A549 (cell line): Measurements from ENCODE around the gene SLC35F3. TPM values are rescaled to one million over a fixed set of nuclear protein-coding genes. Genes with fewer than 3 reads are reported as not detected.

Experiments
- ATAC-seq, 2 experiments: fragments of 200-7000 bp in 1 of 2; fragments of >200 bp in 1 of 2; cut with Nextera tagmentation in 1 of 2; cut with Tn5 transposase in 1 of 2; 3 replicates each; pipeline versions ENCODE4 v1.8.0 to v1.9.1; 2018 to 2020; ENCODE audit warnings: mild to moderate bottlenecking in 1 of 2, moderate library complexity in 1 of 2
- CTCF ChIA-PET: fragments of 300-600 bp; sonication (Branson Sonifier 250); formaldehyde crosslinking; extraction: SDS; loops from one replicate; lab custom pipeline; 2021; ENCODE audit warnings: antibody characterized with exemption, inconsistent platforms; lab: Yijun Ruan, JAX
- POLR2A ChIA-PET: fragments of 350-600 bp; formaldehyde crosslinking; extraction: SDS; loops from one replicate; lab custom pipeline; 2021; ENCODE audit warnings: antibody characterized with exemption, inconsistent platforms; lab: Yijun Ruan, JAX
- DNase-seq, 2 experiments: peaks; one replicate each; pipeline versions ENCODE4 v3.0.0 to v3.0.0-alpha.2; 2011 to 2016; ENCODE audit warnings: low read depth in 1 of 2, low spot score in 1 of 2
- FAIRE-seq: peaks from 2 replicates; lab custom pipeline; 2011; peaks lifted over from hg19 to GRCh38; lab: Jason Lieb, UNC
- H3K27ac ChIP-seq, 2 experiments: fragments of >200 bp; sonication (Bioruptor Twin); formaldehyde crosslinking; 3 replicates each; pipeline ENCODE4 v1.5.1; 2016 to 2017
- H3K4me1 ChIP-seq: fragments of >200 bp; sonication (Bioruptor Twin); formaldehyde crosslinking; 3 replicates; pipeline ENCODE4 v1.6.1; 2016
- H3K4me2 ChIP-seq: fragments of >200 bp; sonication (Bioruptor Twin); formaldehyde crosslinking; 3 replicates; pipeline ENCODE4 v1.6.1; 2016
- H3K4me3 ChIP-seq: fragments of >200 bp; sonication (Bioruptor Twin); formaldehyde crosslinking; 3 replicates; pipeline ENCODE4 v1.5.1; 2016
- H3K9me3 ChIP-seq: fragments of >200 bp; sonication (Bioruptor Twin); formaldehyde crosslinking; 3 replicates; pipeline ENCODE4 v1.6.1; 2016
- CBX2 ChIP-seq: fragments of 200-600 bp; sonication (generic); IDR thresholded peaks from 2 replicates; pipeline ENCODE4 v1.6.1; 2016; ENCODE audit warnings: low read depth, mild to moderate bottlenecking, borderline replicate concordance
- CHD2 ChIP-seq: fragments of 150-350 bp; IDR thresholded peaks from 2 replicates; pipeline ENCODE4 v1.6.1; 2014; ENCODE audit warnings: low read length; ENCODE audit not compliant: partially characterized antibody
- CHD4 ChIP-seq: fragments of 200-600 bp; sonication (generic); IDR thresholded peaks from 2 replicates; pipeline ENCODE4 v1.6.1; 2016; ENCODE audit warnings: antibody characterized with exemption, mild to moderate bottlenecking, borderline replicate concordance
- EHMT2 ChIP-seq: fragments of 200-600 bp; sonication (generic); IDR thresholded peaks from 2 replicates; pipeline ENCODE4 v1.6.1; 2016; ENCODE audit warnings: antibody characterized with exemption, low read depth, mild to moderate bottlenecking, moderate library complexity
- FOSL2 ChIP-seq, 2 experiments: fragments of 450-650 bp in 1 of 2; fragments of >200 bp in 1 of 2; sonication (Bioruptor Twin) in 1 of 2; formaldehyde crosslinking; IDR thresholded peaks; 2 replicates each; pipeline versions ENCODE4 v1.5.0 to v1.6.1; 2016 to 2020; ENCODE audit warnings: mild to moderate bottlenecking in 1 of 2, moderate library complexity in 1 of 2
- HOXA7 ChIP-seq: fragments of 250-450 bp; sonication (Bioruptor Pico); IDR thresholded peaks from 2 replicates; pipeline ENCODE4 v1.5.0; 2020; ENCODE audit warnings: mild to moderate bottlenecking, moderate library complexity
- HOXB13 ChIP-seq: fragments of 250-450 bp; sonication (Bioruptor Pico); IDR thresholded peaks from 2 replicates; pipeline ENCODE4 v1.5.0; 2020; ENCODE audit warnings: low read depth, mild to moderate bottlenecking, moderate library complexity
- HOXB5 ChIP-seq: fragments of 250-450 bp; sonication (Bioruptor Pico); IDR thresholded peaks from 2 replicates; pipeline ENCODE4 v1.5.0; 2020; ENCODE audit warnings: mild to moderate bottlenecking, moderate library complexity
- JUNB ChIP-seq: fragments of >200 bp; sonication (Bioruptor Twin); formaldehyde crosslinking; IDR thresholded peaks from 2 replicates; pipeline ENCODE4 v1.6.1; 2016
- KDM5A ChIP-seq: fragments of 200-600 bp; sonication (generic); IDR thresholded peaks from 2 replicates; pipeline ENCODE4 v1.6.1; 2016; ENCODE audit warnings: antibody characterized with exemption, mild to moderate bottlenecking
- MYC ChIP-seq: IDR thresholded peaks from 2 replicates; pipeline ENCODE4 v1.6.1; 2012; ENCODE audit warnings: mild to moderate bottlenecking, inconsistent platforms, low read length, improper control_type of control experiment, borderline replicate concordance
- NR3C1 ChIP-seq: fragments of >200 bp; sonication (Bioruptor Twin); formaldehyde crosslinking; IDR thresholded peaks from 3 replicates; pipeline ENCODE4 v1.6.1; 2017
- PHF8 ChIP-seq: fragments of 200-600 bp; sonication (generic); IDR thresholded peaks from 2 replicates; pipeline ENCODE4 v1.6.1; 2016; ENCODE audit warnings: low read depth, mild to moderate bottlenecking, antibody characterized with exemption, moderate library complexity, borderline replicate concordance
- POLR2A ChIP-seq: IDR thresholded peaks from 2 replicates; pipeline ENCODE4 v1.6.1; 2012; ENCODE audit warnings: mild to moderate bottlenecking, low read length
- POLR2AphosphoS2 ChIP-seq: conservative IDR thresholded peaks from 2 replicates; pipeline ENCODE4 v1.6.1; 2012; ENCODE audit warnings: low read length, improper control_type of control experiment, inconsistent platforms
- RARB ChIP-seq: fragments of 250-450 bp; sonication (Bioruptor Pico); IDR thresholded peaks from 2 replicates; pipeline ENCODE4 v1.8.0; 2021; ENCODE audit warnings: mild to moderate bottlenecking, moderate library complexity
- RNF2 ChIP-seq: fragments of 200-600 bp; sonication (generic); IDR thresholded peaks from 2 replicates; pipeline ENCODE4 v1.6.1; 2016; ENCODE audit warnings: low read depth, mild to moderate bottlenecking, antibody characterized with exemption, moderate library complexity, borderline replicate concordance
- ZFP36 ChIP-seq: fragments of 450-650 bp; IDR thresholded peaks from 2 replicates; pipeline ENCODE4 v1.6.1; 2014; ENCODE audit warnings: borderline replicate concordance; ENCODE audit not compliant: partially characterized antibody
- ZNF302 ChIP-seq: fragments of 250-450 bp; sonication (Bioruptor Pico); IDR thresholded peaks from 2 replicates; pipeline ENCODE4 v1.9.0; 2021; ENCODE audit warnings: inconsistent platforms, mild to moderate bottlenecking, moderate library complexity
- WGBS: methylation state at CpG from one replicate; pipeline ENCODE4 v1.1.6; 2017; ENCODE audit errors: missing lambda C conversion rate; 5-methylcytosine and 5-hydroxymethylcytosine counted together
- polyA plus RNA-seq, 4 experiments: library from polyadenylated mRNA; depleted of rRNA in 3 of 4; stranded (reverse); fragments of >200 nt; fragmentation: RNase III in 1 of 4; extraction: RNeasy Plus Mini Kit Qiagen cat#74134 plus additional on column Dnase treatment in 1 of 4; gene quantifications; 2 replicates in 3 of 4; 3 replicates in 1 of 4; pipeline ENCODE4 v1.2.3, GENCODE V29; 2011 to 2017
- TF ChIP-seq, protein P1 (sequence below): fragments of 450-650 bp; IDR thresholded peaks from 2 replicates; pipeline ENCODE4 v1.6.1; 2014; ENCODE audit warnings: antibody characterized with exemption
- TF ChIP-seq, protein P2 (sequence below): fragments of 250-450 bp; sonication (Bioruptor Pico); IDR thresholded peaks from 2 replicates; pipeline ENCODE4 v1.5.0; 2020; ENCODE audit warnings: low read depth, mild to moderate bottlenecking, moderate library complexity
- TF ChIP-seq, protein P3 (sequence below): fragments of >200 bp; sonication (Bioruptor Twin); formaldehyde crosslinking; IDR thresholded peaks from 2 replicates; pipeline ENCODE4 v1.6.1; 2016
- TF ChIP-seq, protein P4 (sequence below): fragments of >200 bp; sonication (Bioruptor Twin); formaldehyde crosslinking; IDR thresholded peaks from 3 replicates; pipeline ENCODE4 v1.5.1; 2016
- TF ChIP-seq, protein P5 (sequence below): fragments of 250-450 bp; sonication (Bioruptor Pico); IDR thresholded peaks from 2 replicates; pipeline ENCODE4 v1.5.0; 2021; ENCODE audit warnings: mild to moderate bottlenecking, moderate library complexity, borderline replicate concordance

Gene SLC35F3
- polyA plus RNA-seq, 2 of the 4 experiments (the other 2 are of a cell fraction) = 5.5 to 7.8 TPM

DNA sequence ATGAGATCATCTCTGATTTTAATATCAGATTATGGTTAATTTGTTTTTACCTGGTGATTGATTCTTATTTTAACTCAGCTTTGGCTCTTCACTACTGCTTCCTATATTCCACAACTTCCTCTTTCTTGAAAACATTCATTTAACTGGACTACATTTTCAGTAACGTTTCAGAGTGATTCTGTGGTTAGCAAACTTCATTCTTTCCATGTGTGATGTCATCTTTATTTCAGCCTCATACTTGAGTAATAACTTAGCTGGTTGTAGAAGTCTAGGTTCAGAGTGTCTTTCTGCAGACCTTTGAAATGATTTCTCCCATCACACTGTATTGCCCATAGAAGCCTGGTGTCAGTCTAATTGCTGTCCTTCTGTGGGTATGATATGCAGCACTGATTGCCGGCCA lies 36.0 kb upstream of the SLC35F3 start:
- Histone ChIP-seq H3K4me3 (no peak overlapping the region), H3K27ac (no peak overlapping the region), H3K4me1 (peaks cover 9% of the 10 kb centered on the region; the same call in 1 of the 3 replicates), H3K4me2 (no peak overlapping the region), H3K9me3 (0 out of 3 replicates have a peak, but pooled peaks cover 2% of the 10 kb centered on the region)
- WGBS = 38% methylated on average over 2 of the region's 2 CpGs
- ATAC-seq (no peak), DNase-seq (no peak), FAIRE-seq (no peak)
- no peak for TF ChIP-seq RNF2
- TF ChIP-seq FOSL2 (IDR thresholded peaks at IDR 0.05) = no peak
- TF ChIP-seq FOSL2 (CRISPR knock-in tag; IDR thresholded peaks at IDR 0.05) = no peak
- no peak for TF ChIP-seq CBX2
- TF ChIP-seq, protein P1, sequence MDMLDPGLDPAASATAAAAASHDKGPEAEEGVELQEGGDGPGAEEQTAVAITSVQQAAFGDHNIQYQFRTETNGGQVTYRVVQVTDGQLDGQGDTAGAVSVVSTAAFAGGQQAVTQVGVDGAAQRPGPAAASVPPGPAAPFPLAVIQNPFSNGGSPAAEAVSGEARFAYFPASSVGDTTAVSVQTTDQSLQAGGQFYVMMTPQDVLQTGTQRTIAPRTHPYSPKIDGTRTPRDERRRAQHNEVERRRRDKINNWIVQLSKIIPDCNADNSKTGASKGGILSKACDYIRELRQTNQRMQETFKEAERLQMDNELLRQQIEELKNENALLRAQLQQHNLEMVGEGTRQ = no peak
- no peak for TF ChIP-seq RARB (CRISPR knock-in tag)
- TF ChIP-seq, protein P2, sequence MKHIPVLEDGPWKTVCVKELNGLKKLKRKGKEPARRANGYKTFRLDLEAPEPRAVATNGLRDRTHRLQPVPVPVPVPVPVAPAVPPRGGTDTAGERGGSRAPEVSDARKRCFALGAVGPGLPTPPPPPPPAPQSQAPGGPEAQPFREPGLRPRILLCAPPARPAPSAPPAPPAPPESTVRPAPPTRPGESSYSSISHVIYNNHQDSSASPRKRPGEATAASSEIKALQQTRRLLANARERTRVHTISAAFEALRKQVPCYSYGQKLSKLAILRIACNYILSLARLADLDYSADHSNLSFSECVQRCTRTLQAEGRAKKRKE = no peak
- no peak for TF ChIP-seq CHD4
- TF ChIP-seq HOXB5 (CRISPR knock-in tag) = no peak
- no peak for TF ChIP-seq EHMT2
- TF ChIP-seq, protein P3, sequence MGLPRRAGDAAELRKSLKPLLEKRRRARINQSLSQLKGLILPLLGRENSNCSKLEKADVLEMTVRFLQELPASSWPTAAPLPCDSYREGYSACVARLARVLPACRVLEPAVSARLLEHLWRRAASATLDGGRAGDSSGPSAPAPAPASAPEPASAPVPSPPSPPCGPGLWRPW = no peak
- TF ChIP-seq CHD2 = no peak
- TF ChIP-seq HOXB13 (CRISPR knock-in tag) = no peak
- no peak for TF ChIP-seq PHF8
- TF ChIP-seq JUNB = no peak
- TF ChIP-seq NR3C1 = no peak
- no peak for TF ChIP-seq HOXA7 (CRISPR knock-in tag)
- TF ChIP-seq MYC = no peak
- ChIA-PET CTCF (interaction anchor here (1.4 to 2.1 kb wide), 2 partner anchors 35 to 428 kb away, joined by 4 to 5 read pairs; no protein-coding TSS in a partner anchor), POLR2A (no interaction called here)

DNA sequence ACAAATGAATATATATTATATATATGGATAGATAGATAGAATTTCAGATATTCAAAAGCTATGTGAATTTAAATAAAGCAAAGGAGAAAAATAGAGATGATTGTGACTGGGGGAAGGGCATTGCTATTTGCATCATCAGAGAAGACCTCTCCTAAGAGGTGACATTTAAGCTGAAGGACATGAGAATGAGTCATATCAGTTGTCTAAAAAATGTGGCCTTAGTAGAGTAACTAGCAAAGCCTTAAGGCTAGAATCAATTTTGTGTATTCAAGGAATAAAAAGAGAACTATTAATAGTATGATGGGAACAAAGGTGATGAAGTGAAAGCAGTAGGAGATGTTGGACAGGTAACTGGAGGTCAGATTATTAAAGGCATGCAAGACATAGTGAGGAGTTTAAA lies 34.8 kb upstream of the SLC35F3 start:
- FAIRE-seq (no peak), ATAC-seq (no peak), DNase-seq (no peak)
- TF ChIP-seq PHF8 = no peak
- no peak for TF ChIP-seq ZFP36
- no peak for TF ChIP-seq JUNB
- Histone ChIP-seq H3K27ac (no peak overlapping the region), H3K4me1 (peaks cover 9% of the 10 kb centered on the region; the same call in 1 of the 3 replicates), H3K9me3 (no peaks in the 10 kb centered on the region), H3K4me2 (no peak overlapping the region), H3K4me3 (no peak overlapping the region)
- ChIA-PET POLR2A (no interaction called here), CTCF (interaction anchor here (2.1 kb wide), 1 partner anchor 429 kb away, joined by 5 read pairs; no protein-coding TSS in a partner anchor)

DNA sequence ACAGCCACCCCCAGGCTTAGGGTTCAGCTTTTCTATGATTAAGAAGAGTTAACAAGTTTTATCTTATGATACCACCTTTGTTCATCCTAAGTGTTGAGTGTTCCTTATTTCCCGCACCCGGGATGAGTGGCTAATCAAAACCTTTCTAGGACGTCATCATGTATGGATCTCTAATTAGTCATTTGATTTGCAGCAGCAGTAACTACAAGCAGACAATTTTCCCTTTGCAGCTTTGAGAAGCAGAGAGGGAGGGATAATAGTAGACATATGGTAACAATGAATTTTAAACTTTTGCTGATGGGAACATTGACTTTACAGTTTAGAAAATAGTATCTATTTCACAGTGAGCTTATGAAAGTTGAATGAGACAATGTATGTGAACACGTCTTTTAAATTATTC lies 30.8 kb upstream of the SLC35F3 start:
- FAIRE-seq = no peak
- ChIA-PET POLR2A (no interaction called here), CTCF (interaction anchor here (1.0 to 1.2 kb wide), 2 partner anchors 10 to 81 kb away, joined by 3 read pairs; no protein-coding TSS in a partner anchor)
- no peak for ATAC-seq
- WGBS = 61% methylated on average over 4 of the region's 4 CpGs
- no peak for DNase-seq
- Histone ChIP-seq H3K4me3 (no peak overlapping the region), H3K27ac (no peak overlapping the region), H3K9me3 (no peaks in the 10 kb centered on the region), H3K4me1 (peaks cover 9% of the 10 kb centered on the region; the same call in 1 of the 3 replicates), H3K4me2 (no peak overlapping the region)
- TF ChIP-seq, protein P3 = no peak
- TF ChIP-seq RNF2 (no peak), POLR2AphosphoS2 (no peak), KDM5A (no peak), RARB (CRISPR knock-in tag) (no peak), POLR2A (no peak), ZNF302 (CRISPR knock-in tag) (no peak)
- TF ChIP-seq, protein P4, sequence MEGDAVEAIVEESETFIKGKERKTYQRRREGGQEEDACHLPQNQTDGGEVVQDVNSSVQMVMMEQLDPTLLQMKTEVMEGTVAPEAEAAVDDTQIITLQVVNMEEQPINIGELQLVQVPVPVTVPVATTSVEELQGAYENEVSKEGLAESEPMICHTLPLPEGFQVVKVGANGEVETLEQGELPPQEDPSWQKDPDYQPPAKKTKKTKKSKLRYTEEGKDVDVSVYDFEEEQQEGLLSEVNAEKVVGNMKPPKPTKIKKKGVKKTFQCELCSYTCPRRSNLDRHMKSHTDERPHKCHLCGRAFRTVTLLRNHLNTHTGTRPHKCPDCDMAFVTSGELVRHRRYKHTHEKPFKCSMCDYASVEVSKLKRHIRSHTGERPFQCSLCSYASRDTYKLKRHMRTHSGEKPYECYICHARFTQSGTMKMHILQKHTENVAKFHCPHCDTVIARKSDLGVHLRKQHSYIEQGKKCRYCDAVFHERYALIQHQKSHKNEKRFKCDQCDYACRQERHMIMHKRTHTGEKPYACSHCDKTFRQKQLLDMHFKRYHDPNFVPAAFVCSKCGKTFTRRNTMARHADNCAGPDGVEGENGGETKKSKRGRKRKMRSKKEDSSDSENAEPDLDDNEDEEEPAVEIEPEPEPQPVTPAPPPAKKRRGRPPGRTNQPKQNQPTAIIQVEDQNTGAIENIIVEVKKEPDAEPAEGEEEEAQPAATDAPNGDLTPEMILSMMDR = no peak
- TF ChIP-seq, protein P5, sequence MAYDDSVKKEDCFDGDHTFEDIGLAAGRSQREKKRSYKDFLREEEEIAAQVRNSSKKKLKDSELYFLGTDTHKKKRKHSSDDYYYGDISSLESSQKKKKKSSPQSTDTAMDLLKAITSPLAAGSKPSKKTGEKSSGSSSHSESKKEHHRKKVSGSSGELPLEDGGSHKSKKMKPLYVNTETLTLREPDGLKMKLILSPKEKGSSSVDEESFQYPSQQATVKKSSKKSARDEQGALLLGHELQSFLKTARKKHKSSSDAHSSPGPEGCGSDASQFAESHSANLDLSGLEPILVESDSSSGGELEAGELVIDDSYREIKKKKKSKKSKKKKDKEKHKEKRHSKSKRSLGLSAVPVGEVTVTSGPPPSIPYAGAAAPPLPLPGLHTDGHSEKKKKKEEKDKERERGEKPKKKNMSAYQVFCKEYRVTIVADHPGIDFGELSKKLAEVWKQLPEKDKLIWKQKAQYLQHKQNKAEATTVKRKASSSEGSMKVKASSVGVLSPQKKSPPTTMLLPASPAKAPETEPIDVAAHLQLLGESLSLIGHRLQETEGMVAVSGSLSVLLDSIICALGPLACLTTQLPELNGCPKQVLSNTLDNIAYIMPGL = no peak
- TF ChIP-seq, protein P2 = no peak
- TF ChIP-seq, protein P1 = no peak
